ENCODE measurements around the gene RAD9A.

DNA sequence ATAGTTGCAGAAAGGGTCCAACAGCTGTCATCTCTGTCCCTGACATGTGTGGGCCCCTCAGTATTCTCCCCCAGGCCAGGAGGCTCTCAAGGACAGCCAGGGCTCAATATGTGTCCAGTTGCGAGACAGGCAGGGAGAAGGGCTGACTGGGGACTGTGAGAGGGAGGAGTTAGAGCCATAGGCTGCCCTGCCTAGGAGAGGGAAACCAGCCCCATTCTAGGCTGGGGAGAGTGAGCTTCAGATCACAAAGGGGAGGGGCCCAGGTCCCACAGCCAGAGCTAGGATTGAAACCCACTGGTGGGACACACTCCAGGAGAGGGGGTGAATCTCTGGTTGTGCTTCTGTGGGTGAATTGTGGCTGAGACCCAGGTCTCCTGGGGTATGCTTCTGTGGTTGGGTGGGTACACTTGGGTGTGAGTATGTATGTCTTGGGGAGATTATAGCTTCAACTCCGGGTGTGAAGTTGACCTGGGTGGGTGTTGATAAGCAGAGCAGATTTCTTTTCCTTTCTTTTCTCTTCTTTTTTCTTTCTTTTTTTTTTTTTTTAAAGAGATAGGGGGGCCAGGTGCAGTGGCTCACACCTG lies 21.6 kb downstream of the RAD9A start:
- TF ChIP-seq, protein P1, sequence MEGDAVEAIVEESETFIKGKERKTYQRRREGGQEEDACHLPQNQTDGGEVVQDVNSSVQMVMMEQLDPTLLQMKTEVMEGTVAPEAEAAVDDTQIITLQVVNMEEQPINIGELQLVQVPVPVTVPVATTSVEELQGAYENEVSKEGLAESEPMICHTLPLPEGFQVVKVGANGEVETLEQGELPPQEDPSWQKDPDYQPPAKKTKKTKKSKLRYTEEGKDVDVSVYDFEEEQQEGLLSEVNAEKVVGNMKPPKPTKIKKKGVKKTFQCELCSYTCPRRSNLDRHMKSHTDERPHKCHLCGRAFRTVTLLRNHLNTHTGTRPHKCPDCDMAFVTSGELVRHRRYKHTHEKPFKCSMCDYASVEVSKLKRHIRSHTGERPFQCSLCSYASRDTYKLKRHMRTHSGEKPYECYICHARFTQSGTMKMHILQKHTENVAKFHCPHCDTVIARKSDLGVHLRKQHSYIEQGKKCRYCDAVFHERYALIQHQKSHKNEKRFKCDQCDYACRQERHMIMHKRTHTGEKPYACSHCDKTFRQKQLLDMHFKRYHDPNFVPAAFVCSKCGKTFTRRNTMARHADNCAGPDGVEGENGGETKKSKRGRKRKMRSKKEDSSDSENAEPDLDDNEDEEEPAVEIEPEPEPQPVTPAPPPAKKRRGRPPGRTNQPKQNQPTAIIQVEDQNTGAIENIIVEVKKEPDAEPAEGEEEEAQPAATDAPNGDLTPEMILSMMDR (IDR thresholded peaks at IDR 0.05): no peak
- TF ChIP-seq POLR2A (IDR thresholded peaks at IDR 0.05) (no peak), EP300 (IDR thresholded peaks at IDR 0.05) (no peak), POLR2AphosphoS5 (IDR thresholded peaks at IDR 0.05) (no peak)
